GM18511 (cell line): ENCODE measurements around the gene ZNHIT3.
"Not testable (repeated sequence)": the region's sequence is repeated elsewhere in the genome, so short reads cannot be mapped to it uniquely, and the experiment has no call there.

ENCODE experiments used
- ATAC-seq: cut with Tn5 transposase; IDR thresholded peaks from one replicate; pipeline ENCODE4 v1.9.1; 2021; ENCODE audit warnings: mild to moderate bottlenecking, moderate library complexity; ENCODE audit not compliant: unreplicated experiment

The ZNHIT3 gene

GRCh38 chr17:36486204-36487194, at the start of gene ZNHIT3:
Gene ZNHIT3 (plus strand): TSS chr17:36486681. CDS start chr17:36486700, 19 bp downstream.
- ATAC-seq: peak; percentile 88

- not testable (repeated sequence) for ATAC-seq
Observed at GRCh38 chr17:36441792-36442191, 44.7 kb upstream of the ZNHIT3 start.

- ATAC-seq: no peak
Observed at GRCh38 chr17:36443777-36444176, 42.7 kb upstream of the ZNHIT3 start.

- not testable (repeated sequence) for ATAC-seq
Observed at GRCh38 chr17:36449997-36450396, 36.5 kb upstream of the ZNHIT3 start.

GRCh38 chr17:36452888-36453287, 33.6 kb upstream of the ZNHIT3 start:
- not testable (repeated sequence) for ATAC-seq

GRCh38 chr17:36457701-36458100, 28.8 kb upstream of the ZNHIT3 start:
- not testable (repeated sequence) for ATAC-seq

GRCh38 chr17:36459045-36459444, 27.4 kb upstream of the ZNHIT3 start:
- ATAC-seq: no peak

- ATAC-seq: no peak
Observed at GRCh38 chr17:36459601-36460000, 26.9 kb upstream of the ZNHIT3 start.

- no peak for ATAC-seq
Observed at GRCh38 chr17:36460265-36460937, 26.1 kb upstream of the ZNHIT3 start.

GRCh38 chr17:36461330-36462110, 25.0 kb upstream of the ZNHIT3 start:
- ATAC-seq: no peak

- no peak for ATAC-seq
Observed at GRCh38 chr17:36463916-36464764, 22.3 kb upstream of the ZNHIT3 start.

- ATAC-seq: no peak
Observed at GRCh38 chr17:36464765-36465088, 21.8 kb upstream of the ZNHIT3 start.

- ATAC-seq: no peak
Observed at GRCh38 chr17:36468903-36469635, 17.4 kb upstream of the ZNHIT3 start.

GRCh38 chr17:36469733-36470132, 16.7 kb upstream of the ZNHIT3 start:
- ATAC-seq: no peak

- no peak for ATAC-seq
Observed at GRCh38 chr17:36470499-36470898, 16.0 kb upstream of the ZNHIT3 start.

- ATAC-seq: no peak
Observed at GRCh38 chr17:36474571-36474970, 11.9 kb upstream of the ZNHIT3 start.

- no peak for ATAC-seq
Observed at GRCh38 chr17:36475346-36475970, 11.0 kb upstream of the ZNHIT3 start.

- no peak for ATAC-seq
Observed at GRCh38 chr17:36481829-36482228, 4.7 kb upstream of the ZNHIT3 start.
